ENCODE measurements around the gene ESRRA. TPM values are rescaled to one million over a fixed set of nuclear protein-coding genes. Genes with fewer than 3 reads are reported as not detected.

The ESRRA gene
- total RNA-seq, 3 donors from 2014 or later (not counting 1 experiment from before 2014, with no cell fraction given), result 47.1 to 51.3 (median 50.0) TPM

GRCh38 chr11:64275841-64276240 lies 29.5 kb upstream of the ESRRA start:
- ATAC-seq (no peak), DNase-seq (no peak)
- Mint-ChIP-seq H3K4me3 (no peak overlapping the region), H3K4me1 (peaks cover 6 to 10% of the 10 kb centered on the region in 2 donors), H3K9me3 (no peaks in the 10 kb centered on the region), H3K27ac (no peak overlapping the region), H3K27me3 (ENCODE audit: low read depth in 2 of 2) (no peaks in the 10 kb centered on the region), H3K36me3 (no peaks in the 10 kb centered on the region)
- peaks cover 15% of the 10 kb centered on the region for H3K4me1 ChIP-seq (ENCODE audit: control insufficient read depth, insufficient read depth, low read length)
- no peaks in the 10 kb centered on the region for H3K27me3 ChIP-seq (ENCODE audit: control insufficient read depth, insufficient read depth, low read length)
- intact Hi-C loops (cut with micrococcal nuclease), result no loop called here
- peaks cover 14% of the 10 kb centered on the region for H3K36me3 ChIP-seq (ENCODE audit: control insufficient read depth, insufficient read depth, low read length)
- TF ChIP-seq CTCF (IDR thresholded peaks at IDR 0.05), result no peak
- no peaks in the 10 kb centered on the region for H3K9me3 ChIP-seq (ENCODE audit: control insufficient read depth, insufficient read depth, low read length)
- H3K4me3 ChIP-seq (ENCODE audit: low read length), result no peak overlapping the region
- H3K27ac ChIP-seq (ENCODE audit: low read length), result no peak overlapping the region
- 100% methylated on average over 1 of the region's 2 CpGs for WGBS (ENCODE audit: insufficient coverage)

GRCh38 chr11:64276653-64277431 lies 28.5 kb upstream of the ESRRA start:
- H3K4me1 ChIP-seq (ENCODE audit: control insufficient read depth, insufficient read depth, low read length), result peaks cover 6% of the 10 kb centered on the region
- Mint-ChIP-seq H3K4me3 (no peak overlapping the region), H3K36me3 (no peaks in the 10 kb centered on the region), H3K27ac (no peak overlapping the region), H3K9me3 (no peaks in the 10 kb centered on the region), H3K4me1 (peaks cover 2 to 8% of the 10 kb centered on the region in 2 donors), H3K27me3 (ENCODE audit: low read depth in 2 of 2) (no peaks in the 10 kb centered on the region)
- no peak overlapping the region for H3K4me3 ChIP-seq (ENCODE audit: low read length)
- DNase-seq (no peak), ATAC-seq (no peak)
- no peaks in the 10 kb centered on the region for H3K9me3 ChIP-seq (ENCODE audit: control insufficient read depth, insufficient read depth, low read length)
- WGBS (ENCODE audit: insufficient coverage), result 93% methylated on average over 17 of the region's 17 CpGs
- TF ChIP-seq CTCF (IDR thresholded peaks at IDR 0.05), result no peak
- peaks cover 14% of the 10 kb centered on the region for H3K36me3 ChIP-seq (ENCODE audit: control insufficient read depth, insufficient read depth, low read length)
- H3K27ac ChIP-seq (ENCODE audit: low read length), result no peak overlapping the region
- H3K27me3 ChIP-seq (ENCODE audit: control insufficient read depth, insufficient read depth, low read length), result no peaks in the 10 kb centered on the region
- intact Hi-C loops (cut with micrococcal nuclease), result no loop called here

GRCh38 chr11:64278576-64279190 lies 26.6 kb upstream of the ESRRA start:
- peaks cover 14% of the 10 kb centered on the region for H3K36me3 ChIP-seq (ENCODE audit: control insufficient read depth, insufficient read depth, low read length)
- H3K36me3 Mint-ChIP-seq, result no peaks in the 10 kb centered on the region
- no peak overlapping the region for H3K4me3 ChIP-seq (ENCODE audit: low read length)
- H3K27ac ChIP-seq (ENCODE audit: low read length), result no peak overlapping the region
- peaks cover 4% of the 10 kb centered on the region for H3K4me1 ChIP-seq (ENCODE audit: control insufficient read depth, insufficient read depth, low read length)
- H3K4me3 Mint-ChIP-seq, result no peak overlapping the region
- no peak overlapping the region for H3K27ac Mint-ChIP-seq
- no peak for TF ChIP-seq CTCF (IDR thresholded peaks at IDR 0.05)
- WGBS (ENCODE audit: insufficient coverage), result 95% methylated on average over 8 of the region's 8 CpGs
- H3K9me3 Mint-ChIP-seq, result no peaks in the 10 kb centered on the region
- no peaks in the 10 kb centered on the region for H3K27me3 ChIP-seq (ENCODE audit: control insufficient read depth, insufficient read depth, low read length)
- no peaks in the 10 kb centered on the region for H3K27me3 Mint-ChIP-seq (ENCODE audit: low read depth in 2 of 2)
- intact Hi-C loops (cut with micrococcal nuclease), result no loop called here
- DNase-seq (no peak), ATAC-seq (no peak)
- H3K4me1 Mint-ChIP-seq, result peaks cover 0 to 4% of the 10 kb centered on the region in 2 donors
- H3K9me3 ChIP-seq (ENCODE audit: control insufficient read depth, insufficient read depth, low read length), result no peaks in the 10 kb centered on the region
